ENCODE results near the gene TMEM72. TPM values are rescaled to one million over a fixed set of nuclear protein-coding genes. Genes with fewer than 3 reads are reported as not detected.

Gene TMEM72
- total RNA-seq (2022) (not detected in 2 replicates), Bru-seq, nascent RNA (percentile 8 among the genes with signal in this experiment), BruChase-seq, experiment 1, labeled RNA remaining after a 2-hour chase (percentile 1 among the genes with signal in this experiment), BruChase-seq, experiment 2, labeled RNA remaining after a 6-hour chase (percentile 4 among the genes with signal in this experiment)
- long read RNA-seq, result 0 reads

DNA sequence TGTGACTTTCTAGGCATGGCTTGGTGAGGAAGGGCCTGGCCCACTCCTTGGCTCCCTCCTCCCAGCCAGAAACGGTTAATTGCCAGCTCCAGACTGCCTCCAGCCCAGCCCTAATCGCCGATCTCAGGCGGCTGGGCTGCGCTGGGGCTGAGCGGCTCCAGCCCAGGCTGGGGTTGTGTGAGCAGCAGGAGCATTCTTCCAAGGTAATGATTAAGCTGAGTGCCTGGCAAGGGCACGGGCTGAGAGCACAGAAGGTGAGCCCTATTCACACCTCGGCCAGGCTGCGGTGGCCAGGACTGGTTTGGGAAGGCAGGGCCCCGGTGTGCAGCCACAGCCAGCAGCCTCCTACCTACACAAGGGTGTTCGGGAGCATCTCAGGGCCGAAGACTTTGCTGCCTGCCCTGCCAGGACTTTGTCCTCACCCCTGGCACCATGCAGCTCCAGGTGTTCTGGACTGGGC is at the start of gene TMEM72:
TMEM72 (plus strand) TSS at position 257 of the 460 bp plus-strand sequence; CDS start at position 433, 176 bp downstream.
- Mint-ChIP-seq H3K4me3 (ENCODE audit: unreplicated experiment) (no peak within 1 kb of the TSS), H3K9me3 (ENCODE audit: unreplicated experiment) (no peaks in the 10 kb centered on the region), H3K4me1 (ENCODE audit: low read depth, unreplicated experiment) (no peaks in the 10 kb centered on the region), H3K27ac (ENCODE audit: unreplicated experiment) (no peak within 1 kb of the TSS), H3K36me3 (ENCODE audit: insufficient read depth, unreplicated experiment) (no peaks in the 10 kb centered on the region), H3K27me3 (ENCODE audit: insufficient read depth, unreplicated experiment) (peaks cover 4% of the 10 kb centered on the region)
- Histone ChIP-seq H3K9me3 (no peaks in the 10 kb centered on the region; the same call in 1 of the 2 replicates), H3K4me1 (peaks cover 21% of the 10 kb centered on the region), H3K4me3 (ENCODE audit: low read depth, low read length) (no peak within 1 kb of the TSS), H3K27me3 (replicated peaks; ENCODE audit: control insufficient read depth, insufficient read depth, low read length) (no peaks in the 10 kb centered on the region), H3K36me3 (ENCODE audit: control insufficient read depth, insufficient read depth, low read length) (no peaks in the 10 kb centered on the region)
- peak; percentile 75 to 78 for DNase-seq
- TF ChIP-seq, protein P1, sequence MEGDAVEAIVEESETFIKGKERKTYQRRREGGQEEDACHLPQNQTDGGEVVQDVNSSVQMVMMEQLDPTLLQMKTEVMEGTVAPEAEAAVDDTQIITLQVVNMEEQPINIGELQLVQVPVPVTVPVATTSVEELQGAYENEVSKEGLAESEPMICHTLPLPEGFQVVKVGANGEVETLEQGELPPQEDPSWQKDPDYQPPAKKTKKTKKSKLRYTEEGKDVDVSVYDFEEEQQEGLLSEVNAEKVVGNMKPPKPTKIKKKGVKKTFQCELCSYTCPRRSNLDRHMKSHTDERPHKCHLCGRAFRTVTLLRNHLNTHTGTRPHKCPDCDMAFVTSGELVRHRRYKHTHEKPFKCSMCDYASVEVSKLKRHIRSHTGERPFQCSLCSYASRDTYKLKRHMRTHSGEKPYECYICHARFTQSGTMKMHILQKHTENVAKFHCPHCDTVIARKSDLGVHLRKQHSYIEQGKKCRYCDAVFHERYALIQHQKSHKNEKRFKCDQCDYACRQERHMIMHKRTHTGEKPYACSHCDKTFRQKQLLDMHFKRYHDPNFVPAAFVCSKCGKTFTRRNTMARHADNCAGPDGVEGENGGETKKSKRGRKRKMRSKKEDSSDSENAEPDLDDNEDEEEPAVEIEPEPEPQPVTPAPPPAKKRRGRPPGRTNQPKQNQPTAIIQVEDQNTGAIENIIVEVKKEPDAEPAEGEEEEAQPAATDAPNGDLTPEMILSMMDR (IDR thresholded peaks at IDR 0.05; ENCODE audit: insufficient read depth in 1 of 2, low read depth in 1 of 2, low read length in 1 of 2, severe bottlenecking in 1 of 2, unreplicated experiment in 1 of 2), result no peak
- ChIA-PET CTCF (interaction anchor here (1.2 to 1.4 kb wide), 4 partner anchors 14 to 65 kb away, joined by 3 to 12 read pairs (median 8); no protein-coding TSS in a partner anchor), POLR2A (no interaction called here)
- intact Hi-C loops (cut with micrococcal nuclease; ENCODE audit: unreplicated experiment), result loop anchor here (1.0 to 5.0 kb wide), 2 partner anchors 14 to 681 kb away; no protein-coding TSS in a partner anchor
- BruUV-seq (replicated peaks), result no TSS peak

DNA sequence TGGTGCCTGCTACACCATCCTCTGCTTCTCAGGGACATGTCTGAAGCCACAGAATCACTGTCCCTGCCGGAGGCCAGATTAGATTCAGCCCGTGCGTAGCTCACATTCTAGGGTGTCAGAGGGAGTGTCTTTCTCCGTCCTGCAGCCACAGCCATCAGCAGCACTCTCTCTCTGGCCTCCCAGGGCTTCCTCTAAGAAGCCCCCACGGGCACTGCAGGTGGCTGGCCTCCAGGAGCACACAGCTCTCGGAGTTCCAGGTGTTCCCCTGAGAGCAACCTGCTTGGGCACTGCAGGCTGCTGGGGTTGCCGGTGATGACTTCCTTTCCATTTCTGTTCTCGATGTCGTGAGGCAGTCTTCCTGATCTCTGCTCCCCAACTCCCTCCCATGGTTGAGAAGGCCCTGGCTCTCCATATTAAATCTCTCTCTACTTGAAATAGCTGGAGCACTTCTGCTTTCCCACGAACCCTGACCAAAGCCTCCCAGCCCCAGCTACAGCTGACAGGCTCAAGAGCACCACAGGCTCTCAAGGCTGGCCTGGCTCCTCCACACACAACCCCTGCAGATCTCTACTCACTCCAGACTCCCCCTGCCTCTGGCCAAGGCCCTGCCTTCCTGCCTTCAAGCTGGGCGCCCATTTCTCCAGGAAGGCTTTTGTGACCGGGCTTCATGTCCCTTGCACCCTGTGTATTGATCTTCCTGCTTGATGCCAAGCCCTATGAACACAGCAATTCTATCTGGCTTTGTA is 49.0 kb upstream of the TMEM72 start:
- Mint-ChIP-seq H3K27ac (ENCODE audit: unreplicated experiment) (no peak overlapping the region), H3K4me1 (ENCODE audit: low read depth, unreplicated experiment) (peaks cover 11% of the 10 kb centered on the region), H3K4me3 (ENCODE audit: unreplicated experiment) (no peak overlapping the region), H3K36me3 (ENCODE audit: insufficient read depth, unreplicated experiment) (no peaks in the 10 kb centered on the region), H3K27me3 (ENCODE audit: insufficient read depth, unreplicated experiment) (peaks cover 20% of the 10 kb centered on the region), H3K9me3 (ENCODE audit: unreplicated experiment) (no peaks in the 10 kb centered on the region)
- TF ChIP-seq, protein P1 (IDR thresholded peaks at IDR 0.05; ENCODE audit: insufficient read depth in 1 of 2, low read depth in 1 of 2, low read length in 1 of 2, severe bottlenecking in 1 of 2, unreplicated experiment in 1 of 2), result no peak
- no peak for DNase-seq
- Histone ChIP-seq H3K4me3 (ENCODE audit: low read depth, low read length) (no peak overlapping the region), H3K36me3 (ENCODE audit: control insufficient read depth, insufficient read depth, low read length) (no peaks in the 10 kb centered on the region), H3K9me3 (no peaks in the 10 kb centered on the region), H3K27me3 (replicated peaks; ENCODE audit: control insufficient read depth, insufficient read depth, low read length) (0 out of 2 replicates have a peak, but pooled peaks cover 2% of the 10 kb centered on the region), H3K4me1 (peaks cover 15% of the 10 kb centered on the region)
- POLR2A ChIA-PET, result no interaction called here
- CTCF ChIA-PET, result interaction anchor here (1.3 to 4.2 kb wide), 6 partner anchors 17 to 132 kb away, joined by 4 to 51 read pairs (median 6); partner anchors contain the start of genes DEPP1 and TMEM72
- intact Hi-C loops (cut with micrococcal nuclease; ENCODE audit: unreplicated experiment), result loop anchor here (5.0 kb wide), 2 partner anchors 115 to 140 kb away; partner anchors contain the start of genes DEPP1 and ZNF22
- no TSS peak for BruUV-seq (replicated peaks)

DNA sequence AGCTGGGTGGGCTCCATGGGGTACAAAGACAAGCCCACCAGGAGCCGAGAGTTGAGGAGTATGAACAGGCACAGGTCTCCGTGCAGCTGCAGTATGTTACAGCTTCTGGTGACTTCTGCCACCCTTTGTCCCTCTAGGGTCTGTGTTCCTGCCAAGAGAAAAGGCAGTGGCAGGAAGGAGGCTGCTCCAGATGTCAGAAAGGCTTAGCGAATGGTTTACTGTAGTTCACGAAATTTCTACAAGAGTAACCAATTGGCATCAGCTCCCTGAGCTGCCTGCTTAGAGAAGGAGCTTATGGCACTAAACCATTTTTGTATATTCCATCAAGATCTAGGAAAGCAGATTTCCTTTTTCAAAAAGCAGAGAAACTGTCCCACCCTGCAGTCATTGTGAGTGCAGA is 48.2 kb upstream of the TMEM72 start:
- H3K36me3 Mint-ChIP-seq (ENCODE audit: insufficient read depth, unreplicated experiment), result no peaks in the 10 kb centered on the region
- intact Hi-C loops (cut with micrococcal nuclease; ENCODE audit: unreplicated experiment), result loop anchor here (1.0 to 5.0 kb wide), 3 partner anchors 62 to 139 kb away; partner anchors contain the start of genes DEPP1 and ZNF22
- no peaks in the 10 kb centered on the region for H3K9me3 ChIP-seq
- H3K27me3 Mint-ChIP-seq (ENCODE audit: insufficient read depth, unreplicated experiment), result peaks cover 22% of the 10 kb centered on the region
- peaks cover 15% of the 10 kb centered on the region for H3K4me1 ChIP-seq
- DNase-seq, result no peak
- H3K27ac Mint-ChIP-seq (ENCODE audit: unreplicated experiment), result no peak overlapping the region
- H3K4me3 Mint-ChIP-seq (ENCODE audit: unreplicated experiment), result no peak overlapping the region
- H3K36me3 ChIP-seq (ENCODE audit: control insufficient read depth, insufficient read depth, low read length), result no peaks in the 10 kb centered on the region
- H3K27me3 ChIP-seq (replicated peaks; ENCODE audit: control insufficient read depth, insufficient read depth, low read length), result 0 out of 2 replicates have a peak, but pooled peaks cover 2% of the 10 kb centered on the region
- H3K9me3 Mint-ChIP-seq (ENCODE audit: unreplicated experiment), result no peaks in the 10 kb centered on the region
- H3K4me1 Mint-ChIP-seq (ENCODE audit: low read depth, unreplicated experiment), result peaks cover 11% of the 10 kb centered on the region
- TF ChIP-seq, protein P1 (IDR thresholded peaks at IDR 0.05; ENCODE audit: insufficient read depth in 1 of 2, low read depth in 1 of 2, low read length in 1 of 2, severe bottlenecking in 1 of 2, unreplicated experiment in 1 of 2), result no peak
- H3K4me3 ChIP-seq (ENCODE audit: low read depth, low read length), result no peak overlapping the region
- ChIA-PET POLR2A (no interaction called here), CTCF (interaction anchor here (0.8 to 4.2 kb wide), 9 partner anchors 9 to 132 kb away, joined by 3 to 51 read pairs (median 4); partner anchors contain the start of genes DEPP1 and TMEM72)
- no TSS peak for BruUV-seq (replicated peaks)
